Skeletal muscle cell (primary cell): Measurements from ENCODE around the gene SEZ6L.

ENCODE experiments used
- DNase-seq: peaks from one replicate; pipeline ENCODE4 v3.0.0-alpha.2; 2010; ENCODE audit warnings: low read depth
- H3K4me3 ChIP-seq: 2 replicates; pipeline ENCODE4 v1.5.1; 2011; ENCODE audit warnings: low read depth, mild to moderate bottlenecking, control low read depth, low read length, moderate library complexity

SEZ6L gene

DNA sequence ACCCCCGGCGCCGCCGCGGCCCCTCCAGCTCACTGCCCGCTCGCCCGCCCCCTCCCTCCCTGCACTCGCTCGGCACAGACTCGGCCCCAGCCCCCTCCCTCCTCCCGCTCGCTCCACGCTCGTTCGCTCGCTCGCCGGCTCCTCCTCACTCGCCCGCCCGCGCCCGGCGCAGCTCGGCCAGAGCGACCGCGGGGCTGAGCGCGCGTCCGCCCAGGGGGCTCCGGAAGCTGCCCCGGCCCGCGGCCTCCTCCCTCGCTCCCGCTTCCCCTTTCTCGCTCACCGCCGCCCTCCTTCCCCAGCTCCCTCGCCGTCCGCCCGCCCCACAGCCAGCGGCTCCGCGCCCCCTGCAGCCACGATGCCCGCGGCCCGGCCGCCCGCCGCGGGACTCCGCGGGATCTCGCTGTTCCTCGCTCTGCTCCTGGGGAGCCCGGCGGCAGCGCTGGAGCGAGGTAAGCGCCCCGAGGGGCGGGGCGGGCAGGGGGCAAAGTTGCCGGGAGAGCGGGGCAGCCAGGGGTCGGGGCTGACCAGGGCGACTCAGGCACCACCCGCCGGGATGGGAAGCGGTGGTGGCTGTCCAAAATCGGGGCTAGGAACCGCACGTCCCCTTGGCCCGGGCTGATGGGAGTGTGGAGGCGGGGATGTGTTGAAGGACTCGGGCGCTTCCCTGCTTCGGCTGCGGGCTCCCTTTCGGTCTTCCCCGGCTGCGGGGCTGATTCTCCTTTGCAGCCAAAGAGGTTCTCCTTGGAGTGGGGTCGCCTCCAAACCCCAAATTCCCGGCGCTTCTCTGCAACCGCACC is at the start of gene SEZ6L:
Gene SEZ6L, plus strand, starts transcription at position 148 of the 797 bp plus-strand sequence. Its CDS starts 208 bp downstream, at position 356.
- peak within 1 kb of the TSS; percentile 22 for H3K4me3 ChIP-seq
- no peak for DNase-seq

DNA sequence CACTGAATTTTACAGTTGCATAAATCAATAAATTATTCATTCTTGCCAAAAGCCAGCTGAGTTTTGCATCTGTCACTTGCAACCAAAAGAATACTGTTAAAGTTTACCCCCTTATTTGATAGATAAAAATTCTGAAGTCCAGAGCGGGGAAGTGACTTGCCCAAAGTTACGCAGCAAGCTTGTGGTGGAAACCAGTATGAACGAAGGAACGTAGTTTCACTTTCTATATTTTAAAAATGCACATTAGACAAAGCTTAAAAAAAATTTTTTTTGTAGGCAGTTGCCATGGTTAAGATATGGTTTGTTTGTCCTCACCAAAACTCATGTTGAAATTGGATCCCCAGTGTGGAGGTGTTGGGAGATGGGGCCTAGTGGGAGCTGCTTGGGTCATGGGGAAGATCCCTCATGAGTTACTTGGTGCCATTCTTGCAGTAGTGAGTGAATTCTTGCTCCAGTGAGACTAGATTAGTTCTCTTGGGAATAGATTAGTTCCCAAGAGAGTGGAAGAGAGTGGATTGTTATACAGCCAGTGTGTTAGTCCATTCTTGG is 46.3 kb upstream of the SEZ6L start:
- H3K4me3 ChIP-seq: no peak overlapping the region
- DNase-seq: no peak

DNA sequence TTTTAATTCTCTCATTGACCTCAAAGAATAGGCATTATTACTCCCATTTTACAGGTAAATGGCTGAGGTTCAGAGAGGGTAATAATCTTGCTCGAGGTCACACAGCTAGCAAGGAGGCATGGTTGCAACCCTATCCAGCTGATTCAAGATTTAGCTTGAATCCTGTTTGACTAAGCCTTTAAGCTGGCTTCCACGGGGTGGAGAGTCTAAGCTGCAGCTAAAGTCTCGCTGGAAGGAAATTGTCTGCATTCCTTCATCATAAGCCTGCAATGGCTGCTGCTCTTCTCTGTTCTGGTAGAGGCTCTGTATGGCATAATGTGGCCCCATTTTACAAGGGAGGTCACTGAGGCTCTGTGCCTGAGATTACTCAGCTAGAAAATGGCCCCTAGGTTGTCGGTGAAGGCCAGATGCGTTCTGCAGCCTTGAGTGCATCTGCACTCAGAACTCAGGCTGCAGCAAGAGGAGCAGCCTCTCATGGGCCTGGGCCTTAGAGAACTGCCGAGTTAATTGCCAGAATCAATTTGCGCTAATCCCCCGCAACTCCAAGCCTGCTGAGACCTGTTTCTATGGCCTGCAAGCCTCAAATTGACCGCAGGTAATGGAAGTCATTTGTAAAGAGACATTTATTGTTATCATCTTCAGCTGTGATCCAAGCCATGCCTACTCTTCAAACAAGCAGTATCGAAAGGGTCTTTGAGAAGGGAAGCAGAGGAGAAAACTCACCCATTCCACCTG is 44.1 kb upstream of the SEZ6L start:
- no peak overlapping the region for H3K4me3 ChIP-seq
- no peak for DNase-seq

DNA sequence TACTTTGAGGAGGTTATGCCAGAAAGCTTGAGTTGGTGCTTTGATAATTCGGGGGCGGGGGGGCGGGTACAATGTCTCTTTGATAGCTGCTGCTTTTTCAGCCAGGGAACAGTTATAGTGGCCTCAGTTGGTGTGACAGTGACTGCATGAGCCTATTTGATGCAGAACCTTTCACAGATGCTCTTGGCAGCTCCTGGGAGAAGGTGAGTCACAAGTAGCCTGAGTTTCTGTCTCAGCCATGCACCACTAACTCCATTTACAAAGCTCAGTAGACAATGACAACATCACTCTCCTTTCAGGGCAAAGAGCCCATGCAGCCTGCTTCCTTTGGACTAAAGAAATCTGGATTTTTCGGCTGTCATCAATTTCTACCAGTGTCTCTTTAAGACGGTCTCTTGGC is 42.1 kb upstream of the SEZ6L start:
- DNase-seq: no peak

DNA sequence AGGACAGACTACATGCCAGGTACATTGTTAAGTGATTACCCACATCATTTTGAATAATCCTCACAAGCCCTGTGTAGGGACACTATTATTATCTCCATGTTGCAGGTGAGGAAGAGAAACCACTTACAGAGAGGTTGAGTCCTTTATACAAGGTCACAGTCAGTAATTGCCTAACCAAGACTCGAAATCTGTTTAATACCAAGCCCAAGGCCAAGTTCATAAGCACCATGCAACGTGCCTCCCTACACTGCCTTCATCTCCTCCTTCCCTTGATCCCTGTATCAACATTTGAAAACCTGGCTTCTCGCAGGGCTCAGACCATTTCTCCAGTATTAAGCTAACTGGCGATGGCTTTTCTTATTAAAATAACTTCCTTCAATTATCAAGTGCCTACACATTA is 41.7 kb upstream of the SEZ6L start:
- no peak for DNase-seq
- H3K4me3 ChIP-seq: no peak overlapping the region

More for the DNA sequence above, 42.1 kb upstream of the SEZ6L start:
- no peak overlapping the region for H3K4me3 ChIP-seq

DNA sequence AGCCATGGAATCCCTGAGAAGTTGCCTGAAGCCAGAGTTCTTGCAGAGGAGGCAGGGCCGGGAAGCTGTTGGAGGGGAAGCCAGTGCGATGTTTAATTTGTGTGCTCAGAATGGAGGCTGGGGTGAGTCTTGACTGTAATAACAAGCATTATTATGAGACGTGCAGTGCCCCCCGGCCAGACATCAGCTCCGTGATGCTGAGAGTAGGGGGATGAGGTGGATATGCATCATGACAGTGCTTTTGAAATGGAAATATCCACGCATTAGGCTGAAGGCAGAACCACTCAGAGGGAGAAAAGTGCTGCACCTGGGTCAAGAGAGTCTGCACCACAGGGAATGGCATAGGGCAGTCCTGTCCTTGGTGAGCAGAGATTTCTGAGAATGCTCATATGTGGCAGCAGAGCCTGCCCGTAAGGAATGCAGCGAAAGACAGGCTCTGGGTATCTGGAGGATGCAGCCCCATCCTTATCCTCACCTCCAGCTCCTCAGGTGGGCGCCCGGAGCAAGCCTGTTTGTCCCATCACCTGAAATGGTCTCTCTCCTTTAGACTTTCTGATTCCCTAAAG is 37.6 kb upstream of the SEZ6L start:
- no peak for DNase-seq
- H3K4me3 ChIP-seq: no peak overlapping the region

DNA sequence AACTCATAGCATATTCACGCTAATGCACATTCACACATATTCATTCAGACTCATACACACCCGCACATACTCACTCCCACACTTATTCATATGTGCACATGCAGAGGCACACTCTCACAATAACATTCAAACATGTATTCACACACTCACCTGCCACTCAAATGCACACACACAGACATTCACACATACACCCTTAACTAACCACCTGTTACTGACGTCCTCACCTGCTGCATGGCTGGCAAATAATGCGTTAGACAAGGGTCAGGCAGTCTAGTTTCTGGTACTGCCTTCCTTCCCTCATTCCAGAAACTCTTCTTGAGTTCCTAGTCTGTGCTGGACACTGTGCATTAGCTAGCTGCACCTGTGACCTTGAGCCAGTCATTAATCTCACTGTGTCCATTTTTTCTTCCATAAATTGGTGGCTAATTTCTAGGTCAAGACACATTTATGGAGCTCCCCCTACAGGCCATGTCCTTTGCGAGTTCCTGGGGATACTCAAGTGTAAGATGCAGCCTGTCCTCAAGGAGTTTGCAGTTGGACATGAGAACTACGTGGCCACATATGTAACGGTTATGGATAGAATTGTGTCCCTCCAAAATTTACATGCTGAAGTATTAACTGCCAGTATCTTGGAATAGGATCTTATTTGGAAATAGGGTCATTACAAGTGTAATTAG is 34.5 kb upstream of the SEZ6L start:
- no peak for DNase-seq
- H3K4me3 ChIP-seq: no peak overlapping the region

DNA sequence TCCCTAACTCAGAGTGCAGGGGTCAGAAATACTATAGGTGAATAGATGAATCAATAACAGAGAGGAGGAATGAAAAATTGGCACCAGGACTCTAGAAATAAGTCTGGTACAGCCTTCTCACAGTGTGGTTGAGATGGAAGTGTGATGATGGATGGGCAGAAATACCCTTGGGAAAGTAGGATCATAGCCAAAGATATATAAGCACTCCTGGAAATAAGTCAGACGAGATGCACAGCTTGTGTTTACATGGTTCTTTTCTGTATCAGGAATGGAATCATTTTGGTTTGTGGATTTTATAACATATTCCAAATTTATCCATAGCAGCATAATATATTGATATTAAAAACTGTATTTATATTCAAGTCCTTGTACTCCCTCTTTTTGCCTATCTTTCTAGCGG is 33.5 kb upstream of the SEZ6L start:
- no peak for DNase-seq
- no peak overlapping the region for H3K4me3 ChIP-seq

DNA sequence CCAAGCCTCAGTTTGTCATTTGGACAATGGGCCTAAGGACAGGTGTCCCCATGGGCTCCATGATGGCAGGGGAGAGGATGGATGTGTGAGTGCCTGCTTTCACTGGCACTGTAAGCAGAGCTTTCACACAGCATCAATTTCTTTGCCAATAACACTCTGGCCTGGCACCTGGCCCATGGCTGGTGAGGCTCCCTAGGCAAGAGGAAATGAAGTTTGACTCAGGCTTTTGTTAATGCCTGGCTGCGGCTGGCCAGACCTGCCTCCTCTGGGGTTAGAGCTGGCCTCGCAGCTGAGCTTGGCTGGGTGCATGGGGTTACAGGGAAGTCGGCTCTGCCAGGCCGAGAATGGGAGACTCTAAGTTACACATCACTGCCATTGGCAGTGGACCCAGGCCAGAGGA is 30.0 kb upstream of the SEZ6L start:
- no peak for DNase-seq
- no peak overlapping the region for H3K4me3 ChIP-seq

DNA sequence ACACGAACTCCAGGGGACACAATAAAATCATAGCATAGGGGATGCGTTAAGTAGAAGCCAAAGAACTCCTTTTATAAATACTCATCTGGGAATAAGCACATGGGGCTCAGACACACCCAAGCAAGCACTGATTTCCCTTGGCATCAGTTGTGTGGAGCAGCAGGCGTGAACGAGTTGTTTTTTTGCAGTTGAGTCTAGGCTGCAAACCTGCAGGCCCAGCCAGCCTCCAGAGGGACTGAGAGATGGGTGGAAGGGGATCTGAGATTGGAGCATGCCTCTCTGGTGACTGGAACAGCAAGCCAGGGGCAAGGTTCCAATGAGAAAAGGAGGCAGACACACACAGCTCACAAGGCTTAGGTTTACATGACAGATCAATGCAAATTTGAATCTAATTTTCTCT is 27.4 kb upstream of the SEZ6L start:
- DNase-seq: no peak
- H3K4me3 ChIP-seq: no peak overlapping the region

DNA sequence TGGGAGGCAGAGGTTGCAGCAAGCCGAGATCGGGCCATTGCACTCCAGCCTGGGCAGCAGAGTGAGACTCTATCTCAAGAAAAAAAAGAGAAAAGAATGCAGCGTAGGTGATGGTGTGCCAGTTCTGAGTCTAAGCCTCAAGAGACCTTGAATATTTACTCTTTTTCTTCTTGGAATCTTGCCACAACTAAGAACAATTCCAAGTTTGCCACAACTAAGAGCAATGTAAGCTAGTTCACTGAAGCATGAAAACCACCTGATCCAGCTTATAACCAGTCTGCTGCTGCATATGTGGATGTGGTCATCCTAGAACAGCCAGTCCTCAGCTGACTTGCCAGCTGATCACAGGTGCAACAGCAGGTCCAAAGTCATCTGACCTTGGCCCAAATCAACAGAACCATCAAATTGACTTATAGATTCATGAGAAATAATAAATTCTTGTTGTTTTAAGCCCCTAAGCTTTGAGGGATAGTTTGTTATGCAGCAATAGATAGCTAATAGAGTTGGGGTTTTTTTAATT is 25.4 kb upstream of the SEZ6L start:
- no peak for DNase-seq
- H3K4me3 ChIP-seq: no peak overlapping the region

DNA sequence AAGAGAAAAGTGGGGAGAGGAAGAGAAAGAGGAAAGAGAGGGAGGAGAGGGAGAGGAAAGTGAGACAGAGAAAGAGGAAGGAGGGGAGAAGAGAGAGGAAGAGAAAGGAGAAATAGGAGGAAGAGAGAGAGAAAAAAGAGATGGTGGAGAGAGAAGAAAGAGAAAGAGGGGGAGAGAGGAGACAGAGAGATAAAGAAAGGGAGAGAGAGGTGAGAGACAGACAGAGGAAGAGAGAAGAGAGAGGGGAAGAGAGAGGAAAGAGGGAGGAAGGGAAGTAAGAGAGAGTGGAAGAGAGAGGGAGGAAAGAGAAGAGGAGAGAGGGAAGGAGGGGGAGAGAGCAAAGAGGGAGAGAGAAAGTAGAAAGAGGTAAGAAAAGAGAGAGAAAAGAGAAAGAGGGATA is 9.4 kb upstream of the SEZ6L start:
- no peak for DNase-seq
- H3K4me3 ChIP-seq: no peak overlapping the region

DNA sequence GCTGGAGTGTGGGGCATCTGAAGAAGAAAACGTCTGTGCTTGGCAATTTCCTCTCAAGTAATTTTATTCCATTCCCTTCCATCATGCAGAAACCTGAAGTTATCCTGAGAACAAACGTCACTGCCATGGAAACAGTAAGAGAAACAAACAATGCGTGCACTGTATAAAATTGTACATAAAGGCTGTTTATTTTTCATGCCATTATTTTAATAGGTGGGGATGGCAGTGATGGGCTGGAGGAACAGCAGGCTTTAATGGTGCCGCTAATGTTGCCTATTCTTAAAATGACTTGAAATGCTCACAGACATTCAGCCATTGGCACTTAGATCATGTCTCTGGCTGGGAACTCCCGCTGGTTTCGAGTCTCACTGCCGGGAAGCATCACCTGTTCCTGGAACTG is 7.5 kb upstream of the SEZ6L start:
- no peak for DNase-seq
- no peak overlapping the region for H3K4me3 ChIP-seq

DNA sequence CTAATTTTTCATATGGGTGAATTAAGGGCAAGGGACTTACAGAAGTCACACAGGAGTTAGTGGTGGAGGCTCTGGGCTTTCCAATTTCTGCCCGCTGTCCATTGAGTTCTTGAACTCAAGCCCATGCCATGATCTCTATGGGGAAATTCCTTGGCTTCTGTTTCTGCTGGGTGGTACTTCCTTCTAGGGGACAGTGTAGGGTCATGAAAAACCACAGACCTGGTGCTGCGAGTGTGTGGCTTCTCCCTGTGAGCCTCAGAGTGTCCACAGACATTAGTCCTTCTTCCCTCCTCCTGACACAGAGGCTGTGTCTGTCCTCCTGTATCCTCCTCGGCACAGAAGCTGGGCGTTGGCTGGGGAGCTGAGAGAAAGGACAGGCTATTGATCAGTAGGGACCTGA is 6.3 kb upstream of the SEZ6L start:
- no peak overlapping the region for H3K4me3 ChIP-seq
- DNase-seq: no peak

DNA sequence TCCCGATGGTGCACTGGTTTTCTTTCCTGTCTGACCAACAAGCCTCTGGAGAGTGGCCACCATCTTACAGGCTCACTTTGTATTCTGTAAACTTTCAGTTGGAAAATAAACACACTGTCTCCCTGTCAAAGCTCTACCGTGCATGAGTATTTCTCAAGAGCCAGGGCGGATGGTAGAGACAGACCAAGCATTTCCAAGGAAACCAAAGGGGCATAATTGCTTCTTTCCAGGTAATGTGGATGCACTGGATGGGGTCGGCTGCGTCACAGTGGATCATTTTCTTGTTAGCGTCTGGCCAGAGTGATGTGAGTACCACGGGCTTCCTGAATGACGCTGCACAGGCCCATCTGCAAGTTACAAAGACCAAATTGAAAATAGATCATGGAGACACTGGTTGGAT is 5.1 kb upstream of the SEZ6L start:
- no peak for DNase-seq
- H3K4me3 ChIP-seq: no peak overlapping the region

DNA sequence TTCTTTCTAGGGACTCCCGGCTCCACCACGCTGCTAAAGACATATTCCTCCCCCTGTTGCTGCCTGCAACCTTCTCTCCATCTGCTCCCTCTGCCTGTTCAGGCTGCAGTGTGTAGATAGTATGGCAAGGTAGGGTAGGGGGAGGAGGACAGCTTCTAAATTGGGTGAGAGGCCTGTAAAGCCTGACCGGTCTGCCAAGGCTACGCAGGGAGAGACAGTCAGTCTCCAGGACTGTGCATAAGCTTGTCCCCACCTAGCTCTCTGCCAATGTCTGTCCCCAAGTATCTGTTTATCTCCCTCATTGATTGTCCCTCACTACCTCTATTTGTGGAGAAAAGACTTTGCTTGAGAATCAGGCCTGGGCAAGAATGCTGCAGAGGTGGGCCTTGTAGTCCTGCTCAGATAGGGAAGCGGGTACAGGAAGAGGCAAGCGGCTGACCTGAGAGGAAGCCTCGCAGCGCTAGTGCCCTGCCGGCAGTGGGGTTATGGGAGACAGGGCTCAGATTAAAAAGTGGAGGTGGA is 871 bp upstream of the SEZ6L start:
- no peak overlapping the region for H3K4me3 ChIP-seq
- DNase-seq: no peak

DNA sequence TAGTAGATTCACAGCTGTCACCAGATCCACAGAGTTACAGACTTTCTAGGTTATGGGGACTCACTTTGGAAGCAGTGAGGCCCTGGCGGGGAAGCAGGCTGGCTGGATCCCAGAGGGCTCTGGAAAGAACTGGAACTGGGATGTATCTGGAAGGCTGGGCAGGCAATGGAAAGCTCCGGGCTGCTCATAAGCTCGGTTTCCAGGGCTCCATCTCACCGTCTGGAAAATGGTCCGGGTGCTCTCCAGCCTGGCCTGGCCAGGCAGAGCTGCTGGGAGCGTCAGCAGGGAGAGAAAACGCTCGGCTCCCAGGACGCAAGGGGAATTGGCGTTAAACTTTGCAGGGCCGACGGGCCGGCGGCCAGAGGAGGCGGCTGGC is 335 bp upstream of the SEZ6L start:
- no peak for DNase-seq
- peak overlapping the region; percentile 4 for H3K4me3 ChIP-seq

DNA sequence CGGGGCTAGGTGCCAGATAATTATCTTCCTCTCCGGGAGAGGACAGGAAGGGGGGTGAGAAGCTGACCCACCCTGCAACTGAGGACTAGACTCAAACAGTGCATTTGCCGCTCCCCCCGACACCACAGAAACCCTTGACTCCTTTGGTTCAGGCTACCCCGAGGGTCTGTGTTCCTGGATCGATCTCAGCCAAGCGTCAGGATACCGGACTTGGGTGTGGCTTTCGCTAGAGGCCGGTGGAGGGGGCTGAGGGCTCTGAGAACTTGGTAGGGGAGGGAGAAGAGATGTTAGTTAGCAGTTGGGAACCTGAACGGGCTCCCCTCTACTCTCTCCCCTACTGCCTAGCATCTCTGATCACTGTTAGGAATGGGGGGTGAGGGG is 840 bp downstream of the SEZ6L start:
- H3K4me3 ChIP-seq: no peak overlapping the region
- no peak for DNase-seq

DNA sequence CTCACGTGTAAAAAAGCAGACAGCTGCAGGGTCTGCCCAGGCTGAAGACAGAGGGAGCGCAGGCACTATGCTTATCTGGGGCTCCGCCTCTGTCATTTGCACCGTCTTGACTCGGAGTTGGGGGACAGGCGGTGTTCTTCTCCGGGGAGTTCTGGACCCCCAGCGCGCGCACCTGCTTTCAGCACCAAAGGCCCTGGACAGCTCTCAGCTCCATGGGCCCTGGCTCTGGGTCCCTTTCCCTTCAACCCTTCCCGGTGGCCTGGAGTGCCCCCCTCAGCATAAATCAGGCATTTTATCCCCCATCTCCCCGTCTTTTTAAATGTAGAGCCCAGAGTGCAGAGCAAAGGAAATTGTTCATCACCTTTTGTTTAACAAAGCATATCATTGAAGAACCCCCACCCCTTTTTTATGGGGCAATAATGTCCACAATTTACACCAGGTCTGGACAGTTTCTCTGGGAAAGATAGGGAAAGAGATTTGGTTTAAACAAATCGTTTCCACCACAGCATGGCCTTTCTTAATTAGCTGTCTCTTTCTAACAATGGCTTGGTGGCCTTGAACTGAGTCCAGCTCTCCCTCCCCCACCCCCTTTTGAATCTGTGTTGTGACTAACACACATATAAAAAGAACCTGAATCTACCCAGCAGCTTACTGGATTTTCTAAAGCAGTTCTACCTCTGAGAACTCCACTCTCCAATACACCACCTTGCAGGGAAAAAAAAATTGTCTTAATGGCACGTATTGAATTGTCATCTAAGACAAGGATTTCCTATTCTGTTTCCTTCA is 1.7 kb downstream of the SEZ6L start:
- no peak for DNase-seq
- H3K4me3 ChIP-seq: no peak overlapping the region
